Vagina (tissue), 2 donors: Measurements from ENCODE around the gene CPNE8.

ENCODE experiments used
- POLR2A ChIP-seq, 2 donors: fragments of 450-650 bp; IDR thresholded peaks; one replicate each; pipeline ENCODE4 v1.6.1; 2017; ENCODE audit warnings: antibody characterized with exemption in 2 of 2, mild to moderate bottlenecking in 2 of 2, moderate library complexity in 2 of 2
- TF ChIP-seq, protein P1 (sequence below), 3 experiments: fragments of 450-650 bp in 2 of 3; fragments of 200-600 bp in 1 of 3; sonication (generic) in 1 of 3; IDR thresholded peaks; one replicate each; pipeline ENCODE4 v1.5.1; 2017 to 2019; ENCODE audit warnings: antibody characterized with exemption in 3 of 3, mild to moderate bottlenecking in 2 of 3, moderate library complexity in 2 of 3

DNA sequence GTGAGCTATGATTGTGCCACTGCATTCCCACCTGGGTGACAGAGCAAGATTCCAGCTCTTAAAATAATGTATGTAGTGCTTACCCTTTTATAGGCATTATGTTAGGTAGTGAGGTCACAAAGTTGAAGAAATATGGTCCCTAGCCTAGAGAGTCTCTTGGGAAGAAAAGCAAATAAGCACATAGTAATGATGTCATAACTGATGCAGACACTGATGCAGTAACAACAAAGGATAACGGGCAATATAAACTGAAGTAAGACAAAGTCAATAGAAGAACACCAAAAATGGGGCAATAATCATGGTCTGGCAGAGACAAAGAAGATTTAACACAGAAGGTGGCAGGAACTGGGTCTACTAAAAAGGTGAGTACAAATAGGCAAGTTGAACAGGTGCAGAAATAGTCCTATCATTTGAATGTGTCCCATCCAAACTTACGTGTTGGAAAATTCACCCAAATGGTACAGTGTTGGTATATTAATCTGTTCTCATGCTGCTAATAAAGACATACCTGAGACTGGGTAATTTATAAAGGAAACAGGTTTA lies 93.5 kb downstream of the CPNE8 start:
- no peak for TF ChIP-seq POLR2A (IDR thresholded peaks at IDR 0.05)
- TF ChIP-seq, protein P1, sequence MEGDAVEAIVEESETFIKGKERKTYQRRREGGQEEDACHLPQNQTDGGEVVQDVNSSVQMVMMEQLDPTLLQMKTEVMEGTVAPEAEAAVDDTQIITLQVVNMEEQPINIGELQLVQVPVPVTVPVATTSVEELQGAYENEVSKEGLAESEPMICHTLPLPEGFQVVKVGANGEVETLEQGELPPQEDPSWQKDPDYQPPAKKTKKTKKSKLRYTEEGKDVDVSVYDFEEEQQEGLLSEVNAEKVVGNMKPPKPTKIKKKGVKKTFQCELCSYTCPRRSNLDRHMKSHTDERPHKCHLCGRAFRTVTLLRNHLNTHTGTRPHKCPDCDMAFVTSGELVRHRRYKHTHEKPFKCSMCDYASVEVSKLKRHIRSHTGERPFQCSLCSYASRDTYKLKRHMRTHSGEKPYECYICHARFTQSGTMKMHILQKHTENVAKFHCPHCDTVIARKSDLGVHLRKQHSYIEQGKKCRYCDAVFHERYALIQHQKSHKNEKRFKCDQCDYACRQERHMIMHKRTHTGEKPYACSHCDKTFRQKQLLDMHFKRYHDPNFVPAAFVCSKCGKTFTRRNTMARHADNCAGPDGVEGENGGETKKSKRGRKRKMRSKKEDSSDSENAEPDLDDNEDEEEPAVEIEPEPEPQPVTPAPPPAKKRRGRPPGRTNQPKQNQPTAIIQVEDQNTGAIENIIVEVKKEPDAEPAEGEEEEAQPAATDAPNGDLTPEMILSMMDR (IDR thresholded peaks at IDR 0.05) = no peak
